Esophagus muscularis mucosa (tissue), 4 donors: ENCODE data around the gene PTPRN2. TPM values are rescaled to one million over a fixed set of nuclear protein-coding genes. Genes with fewer than 3 reads are reported as not detected.

ENCODE experiments used
- DNase-seq: peaks from one replicate; pipeline ENCODE4 v3.0.0-alpha.2; 2017; ENCODE audit errors: extremely low spot score
- H3K27ac ChIP-seq, 4 donors: fragments of 200-600 bp; sonication (generic); replicated peaks in 1 of 4; 1 replicate in 3 of 4; 2 replicates in 1 of 4; pipeline ENCODE4 v1.5.1; 2016 to 2019; ENCODE audit warnings: mild to moderate bottlenecking in 1 of 4
- H3K27me3 ChIP-seq, 4 donors: fragments of 200-600 bp; sonication (generic); one replicate each; pipeline versions ENCODE4 v1.5.1 to v1.6.0; 2016 to 2019
- H3K36me3 ChIP-seq, 4 donors: fragments of 200-600 bp; sonication (generic); one replicate each; pipeline ENCODE4 v1.5.1; 2016 to 2019
- H3K4me1 ChIP-seq, 4 donors: fragments of 200-600 bp; sonication (generic); one replicate each; pipeline ENCODE4 v1.5.1; 2016 to 2019
- H3K4me3 ChIP-seq, 4 donors: fragments of 200-600 bp; sonication (generic); 1 replicate in 2 of 4; 2 replicates in 2 of 4; pipeline ENCODE4 v1.5.1; 2016 to 2019; ENCODE audit warnings: mild to moderate bottlenecking in 4 of 4, moderate library complexity in 1 of 4
- H3K9me3 ChIP-seq, 4 donors: fragments of 200-600 bp; sonication (generic); 1 replicate in 3 of 4; 2 replicates in 1 of 4; pipeline ENCODE4 v1.5.1; 2016 to 2019
- EP300 ChIP-seq: sonication (generic); formaldehyde crosslinking; IDR thresholded peaks from one replicate; pipeline ENCODE4 v1.6.1; 2017; ENCODE audit warnings: antibody characterized with exemption
- POLR2A ChIP-seq: fragments of 450-650 bp; IDR thresholded peaks from one replicate; pipeline ENCODE4 v1.6.1; 2017; ENCODE audit warnings: antibody characterized with exemption, moderate library complexity, mild to moderate bottlenecking, low read depth
- POLR2AphosphoS5 ChIP-seq, 2 donors: sonication (generic); formaldehyde crosslinking; IDR thresholded peaks; one replicate each; pipeline ENCODE4 v1.6.1; 2017; ENCODE audit warnings: antibody characterized with exemption in 2 of 2
- WGBS: methylation state at CpG from one replicate; pipeline ENCODE4 v1.1.5; 2018; 5-methylcytosine and 5-hydroxymethylcytosine counted together
- intact Hi-C: fragments of 100-400 bp; cut with DNase I; formaldehyde crosslinking; loops from one replicate; pipeline ENCODE4 v1.15.1; 2023
- total RNA-seq, 4 donors: library from RNA; depleted of rRNA; stranded (reverse); fragments of >200 nt; gene quantifications; one replicate each; pipeline versions ENCODE4 v1.1.0 to v1.2.1, GENCODE V29; 2016
- TF ChIP-seq, protein P1 (sequence below), 3 experiments: fragments of 200-600 bp in 2 of 3; fragments of 450-650 bp in 1 of 3; sonication (generic) in 2 of 3; IDR thresholded peaks; one replicate each; pipeline ENCODE4 v1.5.1; 2017 to 2019; ENCODE audit warnings: antibody characterized with exemption in 3 of 3, mild to moderate bottlenecking in 2 of 3, moderate library complexity in 1 of 3

The PTPRN2 gene
- total RNA-seq, 4 donors from 2014 or later: 2.1 to 3.1 (median 3.1) TPM

DNA sequence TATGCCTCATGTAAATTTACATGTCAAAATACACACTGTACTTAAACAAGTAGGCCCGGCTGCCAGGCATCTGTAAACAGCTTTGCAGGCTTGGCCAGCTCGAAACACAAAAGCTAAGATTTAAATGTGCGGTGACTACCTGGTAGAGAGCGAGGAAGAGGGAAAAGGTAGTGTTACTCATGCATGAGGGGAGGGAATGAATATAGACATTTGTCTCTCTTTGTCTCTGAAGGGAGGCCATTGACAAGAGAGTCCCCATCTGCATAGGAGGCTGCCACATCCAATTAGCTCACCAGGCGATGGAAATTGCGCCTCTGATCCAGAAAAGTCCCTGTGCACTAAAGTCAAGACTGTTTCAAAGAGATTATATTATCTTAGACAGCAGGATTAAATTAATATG is 535.8 kb downstream of the PTPRN2 start:
- TF ChIP-seq EP300: no peak
- TF ChIP-seq, protein P1, sequence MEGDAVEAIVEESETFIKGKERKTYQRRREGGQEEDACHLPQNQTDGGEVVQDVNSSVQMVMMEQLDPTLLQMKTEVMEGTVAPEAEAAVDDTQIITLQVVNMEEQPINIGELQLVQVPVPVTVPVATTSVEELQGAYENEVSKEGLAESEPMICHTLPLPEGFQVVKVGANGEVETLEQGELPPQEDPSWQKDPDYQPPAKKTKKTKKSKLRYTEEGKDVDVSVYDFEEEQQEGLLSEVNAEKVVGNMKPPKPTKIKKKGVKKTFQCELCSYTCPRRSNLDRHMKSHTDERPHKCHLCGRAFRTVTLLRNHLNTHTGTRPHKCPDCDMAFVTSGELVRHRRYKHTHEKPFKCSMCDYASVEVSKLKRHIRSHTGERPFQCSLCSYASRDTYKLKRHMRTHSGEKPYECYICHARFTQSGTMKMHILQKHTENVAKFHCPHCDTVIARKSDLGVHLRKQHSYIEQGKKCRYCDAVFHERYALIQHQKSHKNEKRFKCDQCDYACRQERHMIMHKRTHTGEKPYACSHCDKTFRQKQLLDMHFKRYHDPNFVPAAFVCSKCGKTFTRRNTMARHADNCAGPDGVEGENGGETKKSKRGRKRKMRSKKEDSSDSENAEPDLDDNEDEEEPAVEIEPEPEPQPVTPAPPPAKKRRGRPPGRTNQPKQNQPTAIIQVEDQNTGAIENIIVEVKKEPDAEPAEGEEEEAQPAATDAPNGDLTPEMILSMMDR (IDR thresholded peaks at IDR 0.05): no peak
- Histone ChIP-seq H3K27ac (no peak overlapping the region), H3K4me1 (no peaks in the 10 kb centered on the region), H3K4me3 (no peak overlapping the region), H3K27me3 (peaks cover 0 to 6% (median 0%) of the 10 kb centered on the region in 4 donors), H3K36me3 (no peaks in the 10 kb centered on the region), H3K9me3 (no peaks in the 10 kb centered on the region)
- intact Hi-C loops: no loop called here
- WGBS: 81% methylated on average over 6 of the region's 6 CpGs
- no peak for DNase-seq

DNA sequence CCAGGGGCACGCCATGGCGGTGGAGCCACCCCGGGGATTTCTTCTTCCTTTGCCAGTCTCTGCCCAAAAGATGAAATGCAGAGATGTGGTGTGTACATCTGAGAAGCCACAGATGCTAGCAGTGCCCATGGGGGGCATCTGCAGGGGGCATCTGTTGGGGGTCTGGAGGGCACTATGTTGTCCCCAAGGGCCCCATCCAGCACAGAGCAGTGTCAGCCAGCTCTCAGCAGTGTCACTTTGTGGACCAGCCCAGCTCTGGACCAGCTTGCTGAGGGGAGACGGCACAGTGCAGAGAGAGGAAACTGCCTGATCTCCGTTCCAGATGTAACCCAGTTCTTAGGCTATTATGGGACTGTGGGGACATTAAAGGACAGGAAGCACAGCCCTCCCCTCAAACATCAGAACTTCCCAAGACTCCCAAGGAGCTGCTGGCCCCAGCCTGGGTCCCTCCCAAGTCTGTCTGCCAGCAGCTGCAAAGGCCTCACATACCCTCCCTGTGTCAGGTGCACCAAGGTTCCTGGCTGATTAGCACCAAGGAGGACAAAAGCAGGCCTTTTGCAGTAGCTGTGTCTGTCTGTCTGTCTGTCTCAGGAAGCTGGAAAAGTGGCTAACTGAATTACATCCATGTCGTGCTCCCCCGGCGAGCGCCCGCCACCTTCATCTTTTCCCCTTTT is 536.5 kb downstream of the PTPRN2 start:
- Histone ChIP-seq H3K27me3 (peaks cover 0 to 6% (median 0%) of the 10 kb centered on the region in 4 donors), H3K27ac (no peak overlapping the region), H3K36me3 (no peaks in the 10 kb centered on the region), H3K4me1 (no peaks in the 10 kb centered on the region), H3K9me3 (no peaks in the 10 kb centered on the region), H3K4me3 (no peak overlapping the region)
- intact Hi-C loops: no loop called here
- no peak for DNase-seq
- TF ChIP-seq POLR2AphosphoS5 (IDR thresholded peaks at IDR 0.05) (no peak), POLR2A (no peak), EP300 (no peak)
- TF ChIP-seq, protein P1 (IDR thresholded peaks at IDR 0.05): no peak
- WGBS: 70% methylated on average over 7 of the region's 10 CpGs

- 65% methylated on average over 9 of the region's 10 CpGs for WGBS
- H3K9me3 ChIP-seq: no peaks in the 10 kb centered on the region
- H3K4me3 ChIP-seq: no peak overlapping the region
- H3K4me1 ChIP-seq: no peaks in the 10 kb centered on the region
- DNase-seq: no peak
- no peak for TF ChIP-seq POLR2A
- TF ChIP-seq EP300: no peak
- no peak for TF ChIP-seq POLR2AphosphoS5 (IDR thresholded peaks at IDR 0.05)
- TF ChIP-seq, protein P1 (IDR thresholded peaks at IDR 0.05): no peak
- peaks cover 0 to 6% (median 0%) of the 10 kb centered on the region in 4 donors for H3K27me3 ChIP-seq
- no peak overlapping the region for H3K27ac ChIP-seq
- intact Hi-C loops: no loop called here
- H3K36me3 ChIP-seq: no peaks in the 10 kb centered on the region
These were observed 537.1 kb downstream of the PTPRN2 start for GRCh38 chr7:158050441-158050977.

GRCh38 chr7:158049271-158049670 is 538.4 kb downstream of the PTPRN2 start:
- intact Hi-C loops: no loop called here
- no peak for DNase-seq
- no peaks in the 10 kb centered on the region for H3K36me3 ChIP-seq
- no peak overlapping the region for H3K27ac ChIP-seq
- 84% methylated on average over 8 of the region's 8 CpGs for WGBS
- H3K4me3 ChIP-seq: no peak overlapping the region
- H3K27me3 ChIP-seq: peaks cover 0 to 6% (median 0%) of the 10 kb centered on the region in 4 donors
- no peaks in the 10 kb centered on the region for H3K4me1 ChIP-seq
- no peaks in the 10 kb centered on the region for H3K9me3 ChIP-seq
- TF ChIP-seq POLR2AphosphoS5 (IDR thresholded peaks at IDR 0.05) (no peak), POLR2A (no peak), EP300 (no peak)
- TF ChIP-seq, protein P1 (IDR thresholded peaks at IDR 0.05): no peak

GRCh38 chr7:158048569-158048968 is 539.1 kb downstream of the PTPRN2 start:
- Histone ChIP-seq H3K36me3 (no peaks in the 10 kb centered on the region), H3K4me1 (peaks cover 0 to 7% (median 5%) of the 10 kb centered on the region in 4 donors), H3K4me3 (no peak overlapping the region), H3K27ac (no peak overlapping the region), H3K9me3 (no peaks in the 10 kb centered on the region), H3K27me3 (peaks cover 0 to 6% (median 0%) of the 10 kb centered on the region in 4 donors)
- intact Hi-C loops: no loop called here
- WGBS: 76% methylated on average over 1 of the region's 1 CpG
- TF ChIP-seq POLR2A: no peak
- TF ChIP-seq POLR2AphosphoS5 (IDR thresholded peaks at IDR 0.05): no peak
- TF ChIP-seq, protein P1 (IDR thresholded peaks at IDR 0.05): no peak
- no peak for TF ChIP-seq EP300
- no peak for DNase-seq
